Astrocyte (in vitro differentiated cells and primary cell): ENCODE measurements around the gene TSNAXIP1.

ENCODE experiments used
- EZH2 ChIP-seq: IDR thresholded peaks from 2 replicates; pipeline ENCODE4 v1.6.1; 2012; ENCODE audit warnings: mild to moderate bottlenecking, low read length, inconsistent platforms; ENCODE audit not compliant: insufficient read depth
- TF ChIP-seq, protein P1 (sequence below): IDR thresholded peaks from 2 replicates; pipeline ENCODE4 v1.5.1; 2011; ENCODE audit warnings: low read depth, mild to moderate bottlenecking, inconsistent platforms, low read length, moderate library complexity; ENCODE audit not compliant: insufficient read depth

DNA sequence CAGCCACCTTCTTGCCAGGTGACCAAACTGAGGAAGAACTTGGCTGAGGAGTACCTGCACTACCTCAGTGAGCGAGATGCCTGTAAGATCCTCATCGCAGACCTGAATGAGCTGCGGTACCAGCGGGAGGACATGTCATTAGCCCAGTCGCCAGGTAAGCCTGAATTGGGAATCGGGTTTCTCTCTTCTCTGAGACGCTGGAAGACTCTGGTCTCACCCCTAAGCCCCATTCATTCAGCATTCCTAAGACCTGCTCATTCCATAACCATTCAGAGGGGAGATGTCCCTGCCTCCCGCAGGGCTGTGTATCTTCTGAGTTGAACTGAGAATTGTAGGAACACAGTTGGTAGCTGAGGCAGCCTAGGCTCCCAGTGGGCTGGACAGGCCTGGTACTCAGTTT, 18.4 kb downstream of the TSNAXIP1 start:
- TF ChIP-seq EZH2 = no peak
- TF ChIP-seq, protein P1, sequence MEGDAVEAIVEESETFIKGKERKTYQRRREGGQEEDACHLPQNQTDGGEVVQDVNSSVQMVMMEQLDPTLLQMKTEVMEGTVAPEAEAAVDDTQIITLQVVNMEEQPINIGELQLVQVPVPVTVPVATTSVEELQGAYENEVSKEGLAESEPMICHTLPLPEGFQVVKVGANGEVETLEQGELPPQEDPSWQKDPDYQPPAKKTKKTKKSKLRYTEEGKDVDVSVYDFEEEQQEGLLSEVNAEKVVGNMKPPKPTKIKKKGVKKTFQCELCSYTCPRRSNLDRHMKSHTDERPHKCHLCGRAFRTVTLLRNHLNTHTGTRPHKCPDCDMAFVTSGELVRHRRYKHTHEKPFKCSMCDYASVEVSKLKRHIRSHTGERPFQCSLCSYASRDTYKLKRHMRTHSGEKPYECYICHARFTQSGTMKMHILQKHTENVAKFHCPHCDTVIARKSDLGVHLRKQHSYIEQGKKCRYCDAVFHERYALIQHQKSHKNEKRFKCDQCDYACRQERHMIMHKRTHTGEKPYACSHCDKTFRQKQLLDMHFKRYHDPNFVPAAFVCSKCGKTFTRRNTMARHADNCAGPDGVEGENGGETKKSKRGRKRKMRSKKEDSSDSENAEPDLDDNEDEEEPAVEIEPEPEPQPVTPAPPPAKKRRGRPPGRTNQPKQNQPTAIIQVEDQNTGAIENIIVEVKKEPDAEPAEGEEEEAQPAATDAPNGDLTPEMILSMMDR = no peak
